GM12878 (cell line): ENCODE results near the gene FAM89B. TPM values are rescaled to one million over a fixed set of nuclear protein-coding genes. Genes with fewer than 3 reads are reported as not detected.

Source experiments
- ATAC-seq: fragments of 200-7000 bp; cut with Tn5 transposase; 3 replicates; pipeline ENCODE4 v1.9.1; 2020; ENCODE audit warnings: mild to moderate bottlenecking, moderate library complexity
- BruUV-seq: library from RNA; stranded (reverse); fragments of 400-500 nt; replicated peaks from 2 replicates; lab custom pipeline; 2021; lab: Mats Ljungman, UMichigan
- CTCF ChIA-PET: fragments of 300-600 bp; sonication (Branson Sonifier 250); formaldehyde crosslinking; extraction: SDS; loops from one replicate; lab custom pipeline; 2021; ENCODE audit warnings: inconsistent platforms; lab: Yijun Ruan, JAX
- POLR2A ChIA-PET: fragments of 350-600 bp; formaldehyde crosslinking; extraction: SDS; loops from one replicate; lab custom pipeline; 2021; ENCODE audit warnings: inconsistent platforms; lab: Charles Lee
- RAD21 ChIA-PET: fragments of 300-600 bp; sonication (Branson Sonifier 250); formaldehyde crosslinking; loops from one replicate; lab custom pipeline; 2023; ENCODE audit warnings: antibody characterized with exemption; ENCODE audit not compliant: unreplicated experiment; lab: Charles Lee
- SMC1A ChIA-PET: fragments of 300-600 bp; sonication (Branson Sonifier 250); formaldehyde crosslinking; loops from one replicate; lab custom pipeline; 2023; ENCODE audit not compliant: unreplicated experiment, uncharacterized antibody; lab: Charles Lee
- DNase-seq: peaks from one replicate; pipeline ENCODE4 v3.0.0-alpha.2; 2011; ENCODE audit warnings: low read depth, low spot score
- FAIRE-seq: peaks from 3 replicates; lab custom pipeline; 2011; peaks lifted over from hg19 to GRCh38; lab: Jason Lieb, UNC
- H2AFZ ChIP-seq: 2 replicates; pipeline ENCODE4 v1.6.0; 2011; ENCODE audit warnings: low read depth, low read length, control low read depth; ENCODE audit not compliant: control insufficient read depth
- H3K27ac ChIP-seq: 2 replicates; pipeline ENCODE4 v1.5.1; 2011; ENCODE audit warnings: control low read depth; ENCODE audit not compliant: control insufficient read depth, insufficient read depth
- H3K27me3 ChIP-seq, 2 experiments: replicated peaks in 1 of 2; 2 replicates each; pipeline versions ENCODE4 v1.6.0 to v1.6.1; 2011; ENCODE audit warnings: low read length in 1 of 2; ENCODE audit not compliant: control insufficient read depth in 2 of 2, insufficient read depth in 2 of 2
- H3K36me3 ChIP-seq, 2 experiments: 2 replicates each; pipeline ENCODE4 v1.5.1; 2011; ENCODE audit warnings: low read length in 1 of 2; ENCODE audit not compliant: control insufficient read depth in 2 of 2, insufficient read depth in 2 of 2
- H3K4me1 ChIP-seq: 2 replicates; pipeline ENCODE4 v1.6.1; 2011; ENCODE audit warnings: mild to moderate bottlenecking, low read length, moderate library complexity, mixed read lengths; ENCODE audit not compliant: control insufficient read depth, insufficient read depth
- H3K4me2 ChIP-seq: 2 replicates; pipeline ENCODE4 v1.6.0; 2011; ENCODE audit warnings: control low read depth; ENCODE audit not compliant: control insufficient read depth, insufficient read depth
- H3K4me3 ChIP-seq: fragments of 200-600 bp; sonication (generic); 2 replicates; pipeline ENCODE4 v1.5.1; 2016
- H3K79me2 ChIP-seq: 2 replicates; pipeline ENCODE4 v1.6.0; 2011; ENCODE audit warnings: low read length; ENCODE audit not compliant: control insufficient read depth, insufficient read depth
- H3K9ac ChIP-seq: 2 replicates; pipeline ENCODE4 v1.8.0; 2011; ENCODE audit warnings: low read length, control low read depth, mixed read lengths; ENCODE audit not compliant: control insufficient read depth, insufficient read depth
- H3K9me3 ChIP-seq: replicated peaks from 3 replicates; pipeline ENCODE4 v1.5.1; 2011; ENCODE audit warnings: mild to moderate bottlenecking, low read length; ENCODE audit not compliant: control insufficient read depth, insufficient read depth
- H4K20me1 ChIP-seq: 2 replicates; pipeline ENCODE4 v1.6.0; 2011; ENCODE audit not compliant: control insufficient read depth, insufficient read depth
- E2F8 ChIP-seq: fragments of 450-650 bp; IDR thresholded peaks from 2 replicates; pipeline ENCODE4 v1.6.1; 2018; ENCODE audit warnings: mild to moderate bottlenecking, low read depth, moderate library complexity; ENCODE audit not compliant: partially characterized antibody
- HSF1 ChIP-seq: fragments of 150-350 bp; IDR thresholded peaks from 2 replicates; pipeline ENCODE4 v1.6.1; 2014; ENCODE audit warnings: mild to moderate bottlenecking, low read depth, low read length
- MAX ChIP-seq: IDR thresholded peaks from 2 replicates; pipeline ENCODE4 v1.6.1; 2012; ENCODE audit warnings: low read depth, low read length, improper control_type of control experiment
- RAD21 ChIP-seq: IDR thresholded peaks from 2 replicates; pipeline ENCODE4 v1.6.1; 2011; ENCODE audit warnings: mild to moderate bottlenecking, low read depth, low read length, moderate library complexity; ENCODE audit not compliant: insufficient read depth
- SKIL ChIP-seq: fragments of 450-650 bp; IDR thresholded peaks from 2 replicates; pipeline ENCODE4 v1.6.1; 2017; ENCODE audit warnings: mild to moderate bottlenecking, low read depth, inconsistent platforms; ENCODE audit not compliant: poor library complexity, severe bottlenecking
- SREBF2 ChIP-seq: IDR thresholded peaks from 2 replicates; pipeline ENCODE4 v1.6.1; 2012; ENCODE audit warnings: mild to moderate bottlenecking, low read length
- SRF ChIP-seq, 2 experiments: IDR thresholded peaks; 2 replicates each; pipeline ENCODE4 v1.6.1; 2011; ENCODE audit warnings: low read depth in 2 of 2, low read length in 2 of 2, mild to moderate bottlenecking in 1 of 2, moderate library complexity in 1 of 2
- TAF1 ChIP-seq: IDR thresholded peaks from 2 replicates; pipeline ENCODE4 v1.6.1; 2011; ENCODE audit warnings: mild to moderate bottlenecking, low read depth, low read length, borderline replicate concordance
- YBX1 ChIP-seq: fragments of 450-650 bp; IDR thresholded peaks from 2 replicates; pipeline ENCODE4 v1.6.1; 2016; ENCODE audit warnings: antibody characterized with exemption
- YY1 ChIP-seq: IDR thresholded peaks from 2 replicates; pipeline ENCODE4 v1.6.1; 2011; ENCODE audit warnings: low read depth, mild to moderate bottlenecking, low read length
- WGBS: methylation state at CpG from one replicate; pipeline ENCODE4 v1.1.6; 2016; ENCODE audit warnings: low lambda C conversion rate; ENCODE audit not compliant: insufficient replicate concordance, insufficient coverage; ENCODE audit errors: missing lambda C conversion rate; 5-methylcytosine and 5-hydroxymethylcytosine counted together
- in situ Hi-C: fragments of 300-500 bp; cut with MboI; formaldehyde crosslinking; loops from 9 replicates; pipeline ENCODE4 v1.14.3; 2018; ENCODE audit warnings: mixed read lengths
- intact Hi-C: fragments of 100-400 bp; cut with micrococcal nuclease; formaldehyde crosslinking; loops from one replicate; pipeline ENCODE4 v1.14.2; 2022; ENCODE audit not compliant: unreplicated experiment
- polyA plus RNA-seq, 11 experiments: library from polyadenylated mRNA; depleted of rRNA in 4 of 11; unstranded in 6 of 11; stranded (reverse) in 5 of 11; fragments of >200 nt; fragmentation: Nextera tagmentation in 4 of 11; fragmentation: Illumina TruSeq in 1 of 11; extraction: Ambion mirVana in 4 of 11; extraction: Trizol in 1 of 11; gene quantifications; 1 replicate in 1 of 11; 2 replicates in 10 of 11; pipeline versions ENCODE4 v1.2.1 to v1.2.3, GENCODE V29; 2011 to 2016; ENCODE audit warnings: inconsistent platforms in 2 of 11, missing spikeins in 2 of 11, low read depth in 1 of 11
- total RNA-seq, 4 experiments: library from RNA; depleted of rRNA in 3 of 4; stranded (reverse); fragments of >200 nt in 3 of 4; fragmentation: Illumina TruSeq in 1 of 4; extraction: Trizol in 1 of 4; gene quantifications; 2 replicates each; pipeline versions ENCODE4 v1.2.1 to v1.2.3, GENCODE V29; 2013 to 2021

Gene FAM89B
- total and polyA plus RNA-seq, 10 of the 15 experiments (the other 5 are each of a cell fraction or from before 2014, with no cell fraction given): 0.34 to 36.7 (median 9.8) TPM

- no TSS peak for BruUV-seq
- TF ChIP-seq YY1 (no peak), SREBF2 (no peak), RAD21 (no peak), TAF1 (no peak), MAX (no peak), SRF (IDR thresholded peaks at IDR 0.05; ENCODE audit: low read depth in 2 of 2, low read length in 2 of 2) (no peak), YBX1 (no peak), SKIL (no peak), E2F8 (no peak), HSF1 (no peak)
Measured at GRCh38 chr11:65576867-65577755, 4.8 kb downstream of the FAM89B start.

More at GRCh38 chr11:65576867-65577755, 4.8 kb downstream of the FAM89B start:
- DNase-seq (no peak), ATAC-seq (peak; percentile 8), FAIRE-seq (no peak)
- peaks cover 58% of the 10 kb centered on the region for H3K79me2 ChIP-seq
- peaks cover 23% of the 10 kb centered on the region for H3K4me1 ChIP-seq
- POLR2A ChIA-PET: interaction anchor here (0.7 to 4.9 kb wide), 7 partner anchors 11 to 61 kb away, joined by 4 to 129 read pairs (median 5); partner anchors contain the start of genes MAP3K11, PCNX3 and SIPA1
- H3K4me3 ChIP-seq: peak overlapping the region; percentile 97
- RAD21 ChIA-PET: interaction anchor here (0.6 to 4.0 kb wide), 7 partner anchors 11 to 75 kb away, joined by 3 to 132 read pairs (median 6); partner anchors contain the start of genes KCNK7 and PCNX3
- no peaks in the 10 kb centered on the region for H3K9me3 ChIP-seq
- CTCF ChIA-PET: interaction anchor here (0.6 to 5.7 kb wide), 10 partner anchors 11 to 136 kb away, joined by 3 to 130 read pairs (median 4); partner anchors contain the start of genes KCNK7 and PCNX3
- in situ Hi-C loops (no loop called here), intact Hi-C loops (no loop called here)
- no peaks in the 10 kb centered on the region; the same call in 1 of the 2 replicates for H4K20me1 ChIP-seq
- H3K36me3 ChIP-seq: peaks cover 5 to 15% of the 10 kb centered on the region in 2 experiments; a peak in 3 of 4 replicates
- H3K9ac ChIP-seq: peak overlapping the region; percentile 88
- H3K27me3 ChIP-seq: no peaks in the 10 kb centered on the region
- no peak overlapping the region; the same call in 1 of the 2 replicates for H2AFZ ChIP-seq
- 4% methylated on average over 18 of the region's 18 CpGs for WGBS
- SMC1A ChIA-PET: interaction anchor here (0.7 to 4.2 kb wide), 4 partner anchors 11 to 36 kb away, joined by 3 to 93 read pairs (median 7); no protein-coding TSS in a partner anchor
- H3K4me2 ChIP-seq: peak overlapping the region; percentile 100
- H3K27ac ChIP-seq: peak overlapping the region; percentile 96
